ENCODE results near the gene DLL3. TPM values are rescaled to one million over a fixed set of nuclear protein-coding genes. Genes with fewer than 3 reads are reported as not detected.

DLL3 gene
- total and polyA plus RNA-seq, 2 experiments from 2014 or later = 1.2 to 2.1 TPM

DNA sequence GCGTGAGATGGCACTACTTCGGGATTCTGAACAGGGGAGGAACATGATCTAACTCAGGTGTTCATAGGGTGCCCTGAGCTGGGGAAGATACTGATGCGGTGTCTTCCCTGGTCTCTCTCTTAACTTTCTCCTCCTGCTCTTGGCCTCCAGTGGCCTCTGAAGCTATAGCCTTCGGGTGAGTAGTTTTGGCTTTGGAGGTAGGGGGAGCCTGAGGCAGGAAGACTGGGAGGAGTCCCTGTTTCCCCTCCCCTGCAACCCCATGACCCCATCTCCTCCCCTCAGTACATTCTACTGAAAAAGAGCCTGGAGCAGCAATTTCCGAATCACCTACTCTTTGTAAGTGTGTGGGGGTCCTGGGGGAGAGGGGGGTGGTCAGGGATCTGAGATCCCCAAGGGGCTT lies 19.7 kb downstream of the DLL3 start:
- H3K4me3 ChIP-seq = no peak overlapping the region
- no peak overlapping the region for H3K9ac ChIP-seq
- H3K79me2 ChIP-seq (ENCODE audit: insufficient read depth) = no peaks in the 10 kb centered on the region
- in situ Hi-C loops (cut with MboI) = no loop called here
- no peaks in the 10 kb centered on the region for H4K20me1 ChIP-seq (ENCODE audit: insufficient read depth)
- H3K4me2 ChIP-seq (ENCODE audit: unreplicated experiment) = no peak overlapping the region
- peaks cover 32% of the 10 kb centered on the region for H3K27me3 ChIP-seq (replicated peaks; ENCODE audit: insufficient read depth)
- 57 to 63% methylated on average over 5 of the region's 5 CpGs for WGBS, 2 experiments (ENCODE audit: low coverage in 1 of 2, low lambda C conversion rate in 2 of 2, missing lambda C conversion rate in 2 of 2)
- no peak overlapping the region for H3K27ac ChIP-seq
- no peaks in the 10 kb centered on the region for H3K9me2 ChIP-seq (ENCODE audit: insufficient read depth)
- no peak for DNase-seq
- no peak overlapping the region for H2AFZ ChIP-seq
- no peaks in the 10 kb centered on the region for H3K36me3 ChIP-seq (ENCODE audit: low read depth)
- no peaks in the 10 kb centered on the region for H3K4me1 ChIP-seq (ENCODE audit: insufficient read depth)
- no peaks in the 10 kb centered on the region for H3K9me3 ChIP-seq (ENCODE audit: low read depth)
- TF ChIP-seq EZH2 (IDR thresholded peaks at IDR 0.05; ENCODE audit: insufficient read depth, poor library complexity, severe bottlenecking) = no peak
- H3F3A ChIP-seq (ENCODE audit: insufficient read depth) = no peaks in the 10 kb centered on the region

DNA sequence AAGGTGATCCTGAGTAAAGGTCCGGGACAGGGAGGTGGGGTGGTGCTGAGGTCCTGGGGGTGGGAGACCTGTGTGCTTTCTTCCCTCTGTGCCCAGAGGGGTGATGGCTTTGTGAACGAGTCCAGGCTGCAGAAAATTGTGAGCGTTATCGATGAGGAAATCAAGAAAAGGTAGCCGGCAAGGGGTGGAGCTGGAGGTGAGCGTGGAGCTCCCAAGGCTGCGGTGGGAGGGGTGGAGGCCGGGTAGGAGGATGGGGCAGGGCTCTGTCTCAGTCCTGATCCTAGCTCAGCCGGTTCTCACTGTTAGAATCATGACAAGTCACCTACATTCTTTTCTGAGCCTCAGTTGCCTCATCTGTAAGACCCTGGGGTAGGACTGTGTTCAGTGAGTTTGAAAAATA lies 20.2 kb downstream of the DLL3 start:
- TF ChIP-seq EZH2 (IDR thresholded peaks at IDR 0.05; ENCODE audit: insufficient read depth, poor library complexity, severe bottlenecking) = no peak
- no peak for TF ChIP-seq EZH2phosphoT487 (IDR thresholded peaks at IDR 0.05; ENCODE audit: insufficient read depth, low read depth)
- H3K9ac ChIP-seq = no peak overlapping the region
- H3K36me3 ChIP-seq (ENCODE audit: low read depth) = no peaks in the 10 kb centered on the region
- no peaks in the 10 kb centered on the region for H4K20me1 ChIP-seq (ENCODE audit: insufficient read depth)
- in situ Hi-C loops (cut with MboI) = no loop called here
- H3K4me3 ChIP-seq = no peak overlapping the region
- H3K9me3 ChIP-seq (ENCODE audit: low read depth) = no peaks in the 10 kb centered on the region
- 57 to 65% methylated on average over 8 to 9 of the region's 9 CpGs for WGBS, 2 experiments (ENCODE audit: low coverage in 1 of 2, low lambda C conversion rate in 2 of 2, missing lambda C conversion rate in 2 of 2)
- H3K27me3 ChIP-seq (replicated peaks; ENCODE audit: insufficient read depth) = peaks cover 27% of the 10 kb centered on the region
- no peak for DNase-seq
- H3F3A ChIP-seq (ENCODE audit: insufficient read depth) = no peaks in the 10 kb centered on the region
- no peak overlapping the region for H3K4me2 ChIP-seq (ENCODE audit: unreplicated experiment)
- no peak overlapping the region for H3K27ac ChIP-seq
- no peaks in the 10 kb centered on the region for H3K79me2 ChIP-seq (ENCODE audit: insufficient read depth)
- no peaks in the 10 kb centered on the region for H3K4me1 ChIP-seq (ENCODE audit: insufficient read depth)
- no peaks in the 10 kb centered on the region for H3K9me2 ChIP-seq (ENCODE audit: insufficient read depth)
- no peak overlapping the region for H2AFZ ChIP-seq

DNA sequence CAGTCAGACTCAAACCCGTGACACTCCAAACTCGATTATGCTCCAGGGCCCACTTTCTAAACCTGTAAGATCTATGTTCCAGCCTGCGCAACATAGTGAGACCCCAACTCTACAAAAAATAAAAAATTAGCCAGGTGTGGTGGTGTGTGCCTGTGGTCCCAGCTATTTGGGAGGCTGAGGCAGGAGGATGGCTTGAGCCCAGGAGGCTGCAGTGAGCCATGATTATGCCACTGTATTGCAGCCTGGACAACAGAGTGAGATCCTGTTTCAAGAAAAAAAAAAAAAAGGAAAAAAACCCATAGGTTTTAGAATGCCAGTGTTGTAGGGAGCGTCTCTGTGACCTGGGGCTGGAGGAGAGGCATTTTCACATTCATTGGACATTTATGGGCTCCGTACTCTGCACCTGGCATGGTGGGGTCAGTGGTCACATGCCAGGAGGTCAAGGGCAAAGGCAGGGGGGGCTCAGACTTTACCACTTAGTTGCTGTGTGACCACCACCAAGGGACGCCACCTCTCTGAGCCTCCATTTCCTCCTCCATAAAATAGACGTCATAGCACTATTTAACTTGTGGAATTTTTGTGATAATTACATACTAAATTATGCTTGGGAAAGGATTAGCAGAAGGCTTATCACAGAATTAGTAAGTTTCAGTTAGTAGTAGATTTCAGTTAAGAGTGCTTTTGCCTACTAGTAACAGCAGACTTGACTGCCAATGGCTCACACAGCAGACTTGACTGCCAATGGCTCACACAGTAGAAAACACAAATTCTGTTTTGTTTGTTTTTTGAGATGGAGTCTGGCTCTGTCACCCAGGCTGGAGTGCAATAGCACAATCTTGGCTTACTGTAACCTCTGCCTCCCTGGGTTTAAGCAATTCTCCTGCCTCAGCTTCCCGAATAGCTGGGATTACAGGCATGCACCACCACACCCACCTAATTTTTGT lies 22.1 kb downstream of the DLL3 start:
- Histone ChIP-seq H3K27me3 (replicated peaks; ENCODE audit: insufficient read depth) (peaks cover 9% of the 10 kb centered on the region), H3K9ac (no peak overlapping the region), H3K79me2 (ENCODE audit: insufficient read depth) (no peaks in the 10 kb centered on the region), H3K4me2 (ENCODE audit: unreplicated experiment) (no peak overlapping the region), H3K4me3 (no peak overlapping the region), H3K9me2 (ENCODE audit: insufficient read depth) (no peaks in the 10 kb centered on the region), H3F3A (ENCODE audit: insufficient read depth) (no peaks in the 10 kb centered on the region), H3K9me3 (ENCODE audit: low read depth) (no peaks in the 10 kb centered on the region), H2AFZ (no peak overlapping the region), H4K20me1 (ENCODE audit: insufficient read depth) (no peaks in the 10 kb centered on the region), H3K27ac (no peak overlapping the region), H3K4me1 (ENCODE audit: insufficient read depth) (no peaks in the 10 kb centered on the region), H3K36me3 (ENCODE audit: low read depth) (no peaks in the 10 kb centered on the region)
- TF ChIP-seq EZH2 (IDR thresholded peaks at IDR 0.05; ENCODE audit: insufficient read depth, poor library complexity, severe bottlenecking) = no peak
- TF ChIP-seq EZH2phosphoT487 (IDR thresholded peaks at IDR 0.05; ENCODE audit: insufficient read depth, low read depth) = no peak
- 70 to 71% methylated on average over 8 of the region's 8 CpGs for WGBS, 2 experiments (ENCODE audit: low coverage in 1 of 2, low lambda C conversion rate in 2 of 2, missing lambda C conversion rate in 2 of 2)
- in situ Hi-C loops (cut with MboI) = no loop called here
- no peak for DNase-seq

DNA sequence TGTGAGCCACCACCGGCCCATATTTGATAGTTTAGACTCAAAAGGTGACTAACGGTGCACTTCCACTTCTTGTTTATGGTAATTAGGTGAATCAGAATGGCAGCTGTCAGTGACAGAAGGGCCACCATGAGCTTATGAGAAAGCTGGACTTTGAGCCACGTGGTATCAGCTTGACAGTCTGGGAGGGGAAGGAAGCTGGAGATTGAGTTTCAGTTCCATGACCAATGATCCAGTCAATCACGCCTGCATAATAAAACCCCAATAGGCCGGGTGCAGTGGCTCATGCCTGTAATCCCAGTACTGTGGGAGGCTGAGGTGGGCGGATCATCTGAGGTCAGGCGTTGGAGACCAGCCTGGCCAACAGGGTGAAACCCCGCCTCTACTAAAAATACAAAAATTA lies 25.7 kb downstream of the DLL3 start:
- Histone ChIP-seq H2AFZ (no peak overlapping the region), H3K36me3 (ENCODE audit: low read depth) (no peaks in the 10 kb centered on the region), H3F3A (ENCODE audit: insufficient read depth) (no peaks in the 10 kb centered on the region; the same call in 1 of the 2 replicates), H3K4me2 (ENCODE audit: unreplicated experiment) (no peak overlapping the region), H3K27ac (no peak overlapping the region), H3K9me3 (ENCODE audit: low read depth) (no peaks in the 10 kb centered on the region), H4K20me1 (ENCODE audit: insufficient read depth) (no peaks in the 10 kb centered on the region), H3K4me1 (ENCODE audit: insufficient read depth) (no peaks in the 10 kb centered on the region), H3K4me3 (no peak overlapping the region), H3K9me2 (ENCODE audit: insufficient read depth) (no peaks in the 10 kb centered on the region), H3K79me2 (ENCODE audit: insufficient read depth) (peaks cover 12% of the 10 kb centered on the region), H3K27me3 (replicated peaks; ENCODE audit: insufficient read depth) (no peaks in the 10 kb centered on the region), H3K9ac (no peak overlapping the region)
- in situ Hi-C loops (cut with MboI) = no loop called here
- no peak for DNase-seq
- no peak for TF ChIP-seq EZH2 (IDR thresholded peaks at IDR 0.05; ENCODE audit: insufficient read depth, poor library complexity, severe bottlenecking)
- no peak for TF ChIP-seq EZH2phosphoT487 (IDR thresholded peaks at IDR 0.05; ENCODE audit: insufficient read depth, low read depth)
- 87 to 93% methylated on average over 8 of the region's 8 CpGs for WGBS, 2 experiments (ENCODE audit: low coverage in 1 of 2, low lambda C conversion rate in 2 of 2, missing lambda C conversion rate in 2 of 2)
